ENCODE measurements around the gene IFRD2.

IFRD2 gene, protein sequence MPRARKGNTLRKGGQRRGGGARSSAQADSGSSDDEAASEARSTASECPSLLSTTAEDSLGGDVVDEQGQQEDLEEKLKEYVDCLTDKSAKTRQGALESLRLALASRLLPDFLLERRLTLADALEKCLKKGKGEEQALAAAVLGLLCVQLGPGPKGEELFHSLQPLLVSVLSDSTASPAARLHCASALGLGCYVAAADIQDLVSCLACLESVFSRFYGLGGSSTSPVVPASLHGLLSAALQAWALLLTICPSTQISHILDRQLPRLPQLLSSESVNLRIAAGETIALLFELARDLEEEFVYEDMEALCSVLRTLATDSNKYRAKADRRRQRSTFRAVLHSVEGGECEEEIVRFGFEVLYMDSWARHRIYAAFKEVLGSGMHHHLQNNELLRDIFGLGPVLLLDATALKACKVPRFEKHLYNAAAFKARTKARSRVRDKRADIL

DNA sequence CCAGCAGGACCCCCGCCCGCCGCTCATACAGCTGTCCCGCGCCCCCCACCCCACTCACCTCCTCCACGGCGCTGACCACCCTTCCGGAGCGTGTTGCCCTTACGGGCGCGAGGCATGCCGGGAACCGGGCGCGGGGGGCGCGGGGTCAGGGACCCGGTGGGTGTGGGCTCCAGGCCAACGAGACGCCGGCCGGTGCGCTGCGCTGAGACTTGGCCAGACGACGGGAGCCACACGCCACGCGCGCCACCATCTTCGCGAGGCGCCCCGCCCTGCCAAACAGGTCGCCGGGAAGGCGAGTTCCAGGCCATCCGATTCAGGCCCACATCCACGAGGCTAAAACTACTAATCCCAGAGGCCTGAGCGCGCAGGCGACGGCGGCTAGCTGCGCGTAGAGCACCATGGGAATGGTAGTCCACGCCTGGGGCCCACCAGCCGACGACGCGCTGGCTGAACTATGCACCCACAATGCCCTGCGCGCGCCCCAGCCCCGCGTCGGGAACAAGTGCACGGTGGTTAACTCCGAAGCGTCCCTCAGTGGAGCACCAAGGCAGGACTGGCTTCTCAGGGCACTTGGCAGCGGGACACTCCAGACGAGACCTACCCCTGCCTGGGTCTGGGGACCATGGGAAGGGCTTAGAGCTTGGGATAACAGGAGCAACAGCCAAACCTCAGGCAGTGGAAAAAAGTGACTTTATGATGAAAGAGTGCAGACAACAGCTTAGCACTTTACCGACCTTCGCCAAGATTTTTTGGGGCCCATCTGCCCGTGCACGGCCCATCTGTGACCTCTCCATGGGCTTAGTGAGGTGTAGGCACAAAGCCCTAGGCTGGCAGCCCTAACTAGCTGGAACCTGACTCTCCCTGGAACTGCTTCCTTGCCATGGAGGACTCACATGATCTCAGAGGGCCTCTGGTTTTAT is at the start of gene IFRD2:
TSS of gene IFRD2 (minus strand) at position 271 of the 920 bp plus-strand sequence. CDS start at position 116, 155 bp downstream.
- DNase-seq (ENCODE audit: low read depth in 2 of 2) = peak; percentile 90 to 95

DNA sequence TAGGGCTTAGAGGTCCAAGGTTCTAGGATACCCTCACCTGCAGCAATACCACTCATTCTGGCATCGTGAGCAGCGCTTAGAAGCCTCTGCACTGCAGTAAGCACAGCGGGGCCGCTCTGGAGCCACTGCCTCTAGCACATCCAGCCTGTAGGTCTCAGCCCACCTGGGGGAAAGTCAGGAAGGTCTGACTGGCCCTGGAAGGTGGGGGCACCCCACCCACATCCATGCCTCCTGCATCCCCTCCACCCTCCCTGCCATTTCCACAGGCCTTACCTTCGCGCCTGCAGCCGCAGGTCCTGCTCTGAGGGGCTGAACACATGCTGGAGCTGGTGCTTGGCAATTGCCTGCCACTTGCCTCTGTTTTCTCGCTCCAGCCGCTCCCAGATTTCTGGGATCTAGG is 49.3 kb upstream of the IFRD2 start:
- DNase-seq (ENCODE audit: low read depth in 2 of 2) = no peak

DNA sequence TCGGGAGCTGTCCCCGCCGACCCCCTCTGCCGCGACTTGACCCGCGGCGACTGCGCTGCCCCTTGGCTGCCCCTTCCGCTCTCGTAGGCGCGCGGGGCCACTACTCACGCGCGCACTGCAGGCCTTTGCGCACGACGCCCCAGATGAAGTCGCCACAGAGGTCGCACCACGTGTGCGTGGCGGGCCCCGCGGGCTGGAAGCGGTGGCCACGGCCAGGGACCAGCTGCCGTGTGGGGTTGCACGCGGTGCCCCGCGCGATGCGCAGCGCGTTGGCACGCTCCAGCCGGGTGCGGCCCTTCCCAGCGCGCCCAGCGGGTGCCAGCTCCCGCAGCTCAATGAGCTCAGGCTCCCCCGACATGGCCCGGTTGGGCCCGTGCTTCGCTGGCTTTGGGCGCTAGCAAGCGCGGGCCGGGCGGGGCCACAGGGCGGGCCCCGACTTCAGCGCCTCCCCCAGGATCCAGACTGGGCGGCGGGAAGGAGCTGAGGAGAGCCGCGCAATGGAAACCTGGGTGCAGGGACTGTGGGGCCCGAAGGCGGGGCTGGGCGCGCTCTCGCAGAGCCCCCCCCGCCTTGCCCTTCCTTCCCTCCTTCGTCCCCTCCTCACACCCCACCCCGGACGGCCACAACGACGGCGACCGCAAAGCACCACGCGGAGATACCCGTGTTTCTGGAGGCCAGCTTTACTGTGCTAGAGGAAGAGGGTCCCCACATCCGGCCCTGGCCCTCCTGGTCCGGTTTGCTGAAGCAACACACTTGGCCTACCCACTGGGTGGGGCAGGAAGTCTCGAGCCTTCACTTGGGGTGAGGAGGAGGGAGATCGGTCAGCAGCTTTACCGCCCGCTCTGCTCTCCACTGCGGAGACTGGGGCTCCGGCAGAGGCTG is 48.5 kb upstream of the IFRD2 start, which contains the start of gene RASSF1:
TSS of gene RASSF1 (minus strand) at position 389 of the 882 bp plus-strand sequence. CDS start at position 358, 31 bp downstream.
- peak; percentile 59 to 79 for DNase-seq (ENCODE audit: low read depth in 2 of 2)

DNA sequence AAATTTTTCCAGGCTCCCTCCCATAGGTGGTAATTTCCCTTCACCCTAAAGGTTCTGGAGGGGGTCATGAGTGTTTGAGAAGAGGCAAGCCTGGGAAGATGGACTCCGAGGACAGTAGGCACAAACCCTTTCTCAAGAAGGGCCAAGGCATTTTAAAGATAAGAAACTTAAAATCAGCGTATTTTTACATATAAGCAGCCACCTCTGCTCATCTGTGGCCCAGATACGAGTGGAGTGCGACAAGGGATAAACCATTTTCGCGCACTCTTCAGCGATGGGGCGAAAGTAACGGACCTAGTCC is 47.9 kb upstream of the IFRD2 start:
- no peak for DNase-seq (ENCODE audit: low read depth in 2 of 2)

DNA sequence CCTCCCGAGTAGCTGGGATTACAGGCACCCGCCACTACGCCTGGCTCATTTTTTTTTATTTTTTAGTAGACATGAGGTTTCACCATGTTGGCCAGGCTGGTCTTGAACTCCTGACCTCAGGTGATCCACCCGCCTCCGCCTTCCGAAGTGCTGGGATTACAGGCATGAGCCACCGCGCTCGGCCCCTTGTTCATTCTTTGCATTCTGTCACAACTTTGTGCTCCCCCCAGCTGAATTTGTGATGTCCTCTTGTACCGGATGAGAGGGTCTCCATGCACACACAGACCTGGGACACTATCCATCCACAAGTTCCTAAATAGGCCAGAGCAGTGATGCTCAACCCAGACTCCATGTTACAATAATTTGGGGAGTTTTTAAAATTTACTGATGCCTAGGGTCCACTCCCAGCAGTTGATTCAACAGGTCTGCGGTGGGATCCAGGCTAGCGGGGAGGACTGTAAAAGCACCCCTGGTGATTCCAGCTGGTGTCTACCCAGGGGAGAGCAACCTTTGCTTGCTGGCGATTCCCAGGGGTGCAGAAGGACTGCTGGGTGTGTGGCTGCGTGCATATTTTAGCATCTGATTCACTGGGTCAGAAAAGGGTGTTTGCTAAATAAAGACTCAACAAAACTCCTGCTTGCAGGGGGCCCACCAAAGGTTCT is 47.4 kb upstream of the IFRD2 start:
- DNase-seq (ENCODE audit: low read depth in 2 of 2) = no peak

DNA sequence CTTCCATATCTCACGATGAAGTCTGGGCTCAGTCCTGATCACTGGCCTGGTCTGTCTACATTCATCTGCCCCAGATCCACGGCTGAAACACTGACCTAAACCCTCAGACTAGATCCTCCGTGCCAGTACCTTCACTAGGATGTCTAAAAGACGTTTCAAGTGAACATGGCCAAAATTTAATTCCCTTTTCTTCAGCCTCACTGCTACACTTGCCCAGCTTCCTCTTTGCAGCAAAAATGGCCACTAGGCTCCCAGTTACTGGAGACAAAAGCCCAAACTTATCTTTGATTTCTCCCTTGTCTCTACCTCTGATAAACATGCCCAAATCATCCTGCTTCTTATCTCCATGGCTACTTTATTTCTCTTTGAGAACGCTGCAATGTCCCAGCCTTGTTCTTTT is 46.7 kb upstream of the IFRD2 start:
- no peak for DNase-seq (ENCODE audit: low read depth in 2 of 2)

DNA sequence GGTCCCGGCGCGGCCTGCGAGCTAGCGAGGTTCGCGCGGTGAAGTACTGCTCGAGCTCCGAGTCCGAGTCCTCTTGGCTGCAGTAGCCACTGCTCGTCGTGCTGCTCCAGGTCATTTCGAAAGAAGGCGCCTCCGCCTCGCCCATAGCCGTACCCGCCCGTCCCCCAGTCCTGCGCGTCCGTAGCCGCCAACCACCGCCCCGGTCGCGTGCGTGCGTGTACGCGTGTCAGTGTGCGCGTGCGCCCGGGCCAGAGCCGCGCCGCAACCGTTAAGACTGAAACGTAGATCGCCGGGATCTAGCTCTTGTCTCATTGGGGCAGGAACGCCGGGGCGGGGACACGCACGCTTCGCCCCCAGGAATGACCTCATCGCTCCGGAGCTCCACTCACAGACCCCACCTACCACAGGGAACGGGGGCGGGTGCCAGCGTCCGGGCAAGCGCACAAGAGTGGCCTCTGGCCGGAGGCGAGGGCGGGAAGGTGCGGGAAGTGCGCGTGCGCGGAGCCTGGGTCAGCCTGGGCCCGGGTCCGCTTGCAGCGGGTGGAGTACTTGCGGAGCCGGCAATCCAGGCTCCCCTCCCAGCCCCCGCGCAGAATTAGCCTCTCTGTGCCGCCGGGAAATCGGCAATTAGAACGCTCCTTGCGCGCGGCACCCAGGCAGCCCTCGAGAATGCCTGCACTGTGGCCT is 45.1 kb upstream of the IFRD2 start:
- peak; percentile 91 to 98 for DNase-seq (ENCODE audit: low read depth in 2 of 2)

DNA sequence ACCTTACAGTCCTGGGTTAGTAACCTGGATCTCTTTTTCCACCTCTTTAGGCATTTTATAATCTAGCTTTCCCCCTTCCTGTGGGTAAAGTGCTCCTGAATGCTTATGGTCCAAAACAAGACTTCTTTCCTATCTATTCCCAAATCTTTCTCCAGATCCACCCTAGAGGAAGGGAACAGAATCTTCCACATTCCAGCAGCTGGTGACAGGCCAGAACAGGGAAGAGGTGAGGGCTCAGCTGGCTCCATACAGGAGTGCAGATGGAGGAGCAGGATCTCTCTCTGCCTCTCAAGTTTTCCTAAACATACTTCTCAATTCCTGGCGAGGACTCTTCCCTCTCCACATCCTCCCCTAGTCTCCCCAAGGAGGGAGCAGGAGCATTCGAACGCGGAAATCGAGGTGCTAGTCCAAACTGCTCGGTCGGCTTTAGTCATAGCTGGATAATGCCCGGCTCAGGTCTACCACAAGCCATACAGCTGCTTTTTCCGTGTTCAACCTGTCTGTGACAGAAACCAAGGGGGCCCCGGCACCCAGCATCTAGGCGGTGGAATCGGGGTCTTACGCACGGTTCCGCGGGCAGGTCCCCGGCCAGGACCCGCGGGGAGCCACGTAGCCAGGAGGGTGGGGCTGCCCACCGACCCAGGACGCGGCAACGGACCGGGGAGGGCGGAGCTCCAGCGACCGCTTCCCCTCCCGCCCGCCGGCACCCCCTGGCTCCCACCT is 44.4 kb upstream of the IFRD2 start:
- DNase-seq (ENCODE audit: low read depth in 2 of 2) = peak in 1 of 2 donors; percentile 40

DNA sequence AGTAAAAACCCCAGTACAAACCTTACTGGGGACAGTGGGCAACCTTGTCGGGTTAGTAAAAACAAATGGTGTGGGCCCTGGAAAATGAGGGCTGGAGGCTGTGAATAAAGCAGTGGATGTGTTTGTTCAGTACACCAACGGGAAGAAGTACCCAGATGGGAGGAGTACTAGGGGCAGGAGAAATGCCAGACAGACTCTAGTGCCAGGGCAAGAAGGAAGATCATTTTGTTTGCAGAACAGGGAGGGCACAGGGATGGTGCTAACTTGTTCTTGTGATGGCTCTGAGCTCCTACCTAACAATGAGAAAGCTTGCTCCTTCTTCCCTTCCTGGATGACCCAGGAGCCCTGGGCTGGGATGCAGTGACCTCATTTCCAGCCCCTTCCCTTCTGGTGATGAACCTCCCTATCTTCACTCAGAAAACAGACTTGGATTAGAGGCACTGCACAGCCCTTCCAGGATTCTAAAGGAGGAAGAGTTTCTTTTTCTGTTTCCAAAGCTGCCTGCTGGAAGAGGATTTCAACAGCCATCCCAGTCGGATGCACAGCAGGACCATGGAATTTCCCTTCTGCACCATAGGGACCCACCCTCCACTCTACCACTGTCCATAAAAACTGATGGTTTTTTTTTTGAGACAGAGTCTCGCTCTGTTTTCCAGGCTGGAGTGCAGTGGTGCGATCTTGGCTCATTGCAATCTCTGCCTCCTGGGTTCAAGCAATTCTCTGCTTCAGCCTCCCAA is 42.3 kb upstream of the IFRD2 start:
- no peak for DNase-seq (ENCODE audit: low read depth in 2 of 2)

DNA sequence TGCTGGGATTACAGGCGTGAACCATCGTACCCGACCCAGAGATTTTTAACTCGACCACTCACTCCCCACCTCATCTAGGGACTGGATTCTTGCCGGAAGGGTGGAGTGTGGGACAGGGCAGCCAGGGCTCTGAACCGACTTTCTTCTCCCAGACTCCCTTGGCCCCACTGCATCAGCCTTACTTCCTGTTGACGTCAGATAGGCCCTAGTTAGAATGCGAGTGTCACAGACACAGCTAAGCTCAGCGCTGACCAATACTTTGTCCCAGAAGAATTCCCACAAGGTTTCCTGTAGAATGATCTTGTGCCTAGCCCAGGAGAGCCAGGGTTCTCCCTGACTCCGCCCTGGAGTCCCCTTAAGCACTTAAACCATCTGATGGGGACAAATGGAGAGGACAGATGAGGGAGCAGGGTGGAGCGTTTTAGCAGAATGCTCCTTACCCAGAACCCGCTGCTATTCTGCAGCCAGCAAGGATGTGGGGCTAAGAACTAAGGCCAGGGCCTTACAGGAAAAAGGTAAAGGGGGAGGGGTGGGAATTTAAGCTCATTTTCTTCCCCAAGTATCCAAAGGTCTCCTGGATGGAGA is 41.6 kb upstream of the IFRD2 start:
- no peak for DNase-seq (ENCODE audit: low read depth in 2 of 2)

DNA sequence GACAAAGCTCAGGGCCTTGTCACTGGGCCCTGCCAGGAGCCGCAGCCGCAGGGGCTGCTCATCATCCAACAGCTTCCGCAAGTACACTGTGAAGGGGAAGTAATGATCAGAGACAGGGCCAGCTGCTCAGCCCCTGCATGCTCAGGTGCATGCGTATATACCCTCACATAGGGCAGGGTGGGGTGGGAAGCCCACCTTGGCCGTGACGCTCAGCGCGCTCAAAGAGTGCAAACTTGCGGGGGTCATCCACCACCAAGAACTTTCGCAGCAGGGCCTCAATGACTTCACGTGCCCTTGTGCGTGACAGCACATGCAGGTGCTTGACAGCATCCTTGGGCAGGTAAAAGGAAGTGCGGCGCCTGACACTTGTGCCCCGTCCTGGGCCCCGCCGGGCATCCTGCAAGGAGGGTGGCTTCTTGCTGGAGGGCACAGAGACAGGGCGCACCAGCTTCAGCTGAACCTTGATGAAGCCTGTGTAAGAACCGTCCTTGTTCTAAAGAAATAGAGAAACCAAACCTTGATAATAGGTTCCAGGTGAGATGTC is 39.2 kb upstream of the IFRD2 start:
- DNase-seq (ENCODE audit: low read depth in 2 of 2) = no peak

DNA sequence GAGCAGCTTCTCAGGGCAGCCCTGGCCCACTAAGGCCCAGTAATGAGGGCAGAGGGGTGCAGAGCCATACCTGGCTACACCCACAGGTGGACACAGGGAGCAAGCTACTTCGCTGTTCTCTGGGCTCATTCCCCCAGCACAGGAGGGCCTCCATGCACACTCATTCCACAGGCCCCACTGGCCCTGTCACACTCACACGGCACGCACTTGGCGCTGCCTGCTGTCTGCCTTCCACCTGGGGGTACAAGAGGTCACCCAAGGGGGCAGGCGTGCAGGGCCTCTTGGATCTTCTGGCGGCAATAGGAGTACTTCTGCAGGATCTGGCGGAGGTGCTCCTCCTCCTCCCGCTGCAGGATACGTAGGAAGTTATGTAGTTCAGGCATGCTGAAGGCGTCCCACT is 38.1 kb upstream of the IFRD2 start:
- DNase-seq (ENCODE audit: low read depth in 2 of 2) = no peak

DNA sequence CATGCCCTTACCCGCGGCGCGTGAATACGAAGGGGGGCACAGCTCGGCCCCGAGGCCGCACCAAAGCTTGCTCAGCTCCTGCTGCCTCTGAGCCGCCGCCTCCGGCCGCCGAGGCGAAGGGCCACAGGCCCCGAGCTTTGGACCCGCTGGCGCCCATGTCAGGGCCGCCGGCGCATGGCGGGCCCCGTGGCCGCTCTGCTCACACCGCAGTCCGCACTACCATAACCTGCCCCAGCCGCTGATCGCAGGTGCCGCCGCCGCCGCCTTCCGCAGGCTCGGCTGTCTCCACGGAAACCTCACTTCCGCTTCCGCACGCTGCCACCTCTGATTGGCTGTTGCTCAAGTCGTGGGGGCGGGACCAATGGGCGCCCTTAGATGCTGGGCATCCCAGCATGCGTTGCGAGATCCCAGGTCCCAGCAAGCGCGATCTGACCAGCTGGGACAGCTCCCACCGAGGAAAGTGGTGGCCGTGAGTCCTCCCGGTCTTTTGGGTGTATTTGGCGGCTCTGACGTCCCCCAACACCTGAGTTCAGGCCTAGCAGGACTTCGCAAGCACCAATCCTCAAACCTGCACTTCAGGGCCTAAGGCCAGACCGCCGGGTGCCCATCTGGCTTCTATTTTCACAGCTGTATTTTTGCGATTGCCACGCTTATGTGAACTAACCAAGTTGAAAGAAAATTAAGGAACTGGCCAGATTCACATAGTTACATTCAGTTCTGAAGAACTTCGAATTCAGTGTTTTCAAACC is 35.9 kb upstream of the IFRD2 start, which contains the start of gene TUSC2:
TSS of gene TUSC2 (minus strand) at position 281 of the 749 bp plus-strand sequence. CDS start at position 157, 124 bp downstream.
- DNase-seq (ENCODE audit: low read depth in 2 of 2) = peak; percentile 93 to 94

DNA sequence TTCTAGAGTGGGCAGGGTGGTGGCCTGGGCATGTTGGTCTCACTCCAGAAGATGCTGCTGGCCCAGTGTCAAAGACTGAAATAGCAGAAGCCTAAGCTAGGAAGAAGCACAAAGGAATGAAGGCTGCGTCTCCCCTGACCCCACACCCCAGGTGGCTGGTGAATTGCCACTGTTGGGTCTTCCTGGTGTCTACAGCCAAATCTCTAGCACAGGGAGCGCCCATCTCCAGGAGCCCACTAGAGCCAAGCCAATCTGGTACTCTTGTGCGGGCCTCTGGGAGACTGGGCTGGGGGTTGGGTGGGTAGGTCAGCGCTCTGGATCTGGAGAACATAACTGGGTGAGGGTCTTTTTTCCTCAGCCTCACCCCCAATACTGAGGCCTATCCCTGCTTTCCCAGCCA is 34.9 kb upstream of the IFRD2 start:
- DNase-seq (ENCODE audit: low read depth in 2 of 2) = no peak

DNA sequence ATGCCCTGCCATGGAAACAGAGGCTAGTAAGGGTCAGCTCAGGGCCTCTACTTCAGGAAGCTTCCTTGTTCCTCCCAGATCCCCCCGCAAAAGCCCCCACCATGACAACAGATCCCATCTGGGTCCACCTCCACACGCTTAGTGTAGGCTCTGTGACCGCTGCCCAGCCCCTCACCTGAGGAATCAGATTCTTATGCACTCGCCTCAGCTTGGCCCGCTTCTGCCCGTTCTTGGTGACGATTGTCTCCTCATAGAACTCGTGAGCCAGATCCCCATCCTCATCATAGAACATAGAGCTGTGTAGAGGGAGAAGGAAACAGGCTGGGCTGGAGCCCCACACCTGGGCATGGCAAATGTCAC is 33.9 kb upstream of the IFRD2 start:
- no peak for DNase-seq (ENCODE audit: low read depth in 2 of 2)

DNA sequence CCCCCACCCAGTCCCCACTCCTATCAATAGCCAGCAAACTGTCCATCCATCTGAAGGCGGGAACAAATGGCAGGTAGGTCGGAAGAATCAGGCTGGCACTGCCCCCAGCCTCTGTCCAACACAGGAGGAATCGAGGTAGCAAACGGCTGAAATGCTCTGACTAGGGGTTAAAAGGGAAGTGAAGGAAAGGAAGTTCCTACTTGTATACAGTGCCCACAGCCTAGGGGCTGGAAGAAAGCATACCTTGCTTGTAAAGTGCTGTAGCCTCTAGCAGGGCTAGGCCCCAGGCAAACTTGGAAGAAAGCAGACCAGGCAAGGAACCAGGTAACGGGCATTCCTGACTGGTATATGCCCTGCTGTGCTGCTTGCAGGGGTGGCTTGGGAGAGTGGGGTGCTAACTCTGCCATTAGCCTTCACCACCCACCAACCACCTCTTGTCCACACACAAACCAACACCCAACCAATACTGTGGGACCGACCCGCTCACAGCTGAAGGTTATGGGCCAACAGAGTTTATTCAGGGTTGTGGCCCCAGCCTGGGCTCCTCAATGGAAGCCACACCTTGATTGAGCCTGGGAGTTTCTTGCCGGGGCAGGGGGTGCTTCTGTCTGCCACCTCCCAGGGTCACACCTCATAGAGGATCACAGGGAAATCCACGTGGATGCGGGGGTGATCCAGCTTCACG is 33.4 kb upstream of the IFRD2 start:
- DNase-seq (ENCODE audit: low read depth in 2 of 2) = no peak

DNA sequence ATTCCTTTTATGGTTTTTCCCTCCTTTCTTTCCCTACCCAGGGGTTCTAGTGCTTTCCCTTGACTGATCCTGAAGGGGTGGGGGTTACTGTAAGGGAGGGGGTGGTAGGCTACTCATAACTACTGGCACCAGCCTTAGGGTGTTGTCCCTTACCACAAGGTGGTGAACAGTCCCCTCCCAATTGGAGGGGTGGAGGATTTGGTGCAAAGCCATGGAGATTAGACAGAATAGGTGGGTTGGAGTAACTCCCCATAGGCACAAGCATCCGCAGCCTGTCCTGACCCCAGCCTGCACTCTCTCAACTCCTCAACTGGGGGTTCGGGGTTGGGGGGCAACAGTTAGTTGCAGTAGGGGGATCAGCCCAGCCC is 32.9 kb upstream of the IFRD2 start:
- no peak for DNase-seq (ENCODE audit: low read depth in 2 of 2)
